WTC11 (cell line): ENCODE data around the gene GAS2L1. TPM values are rescaled to one million over a fixed set of nuclear protein-coding genes. Genes with fewer than 3 reads are reported as not detected.

Experiments used
- AFF4 ChIP-seq: sonication (generic); formaldehyde crosslinking; IDR thresholded peaks from 2 replicates; pipeline ENCODE4 v1.8.1; 2023; ENCODE audit warnings: mild to moderate bottlenecking, missing genetic modification reagents, borderline replicate concordance
- CDX4 ChIP-seq: fragments of 250-450 bp; sonication (Bioruptor Pico); IDR thresholded peaks from 2 replicates; pipeline ENCODE4 v1.9.0; 2021; ENCODE audit warnings: moderate library complexity, mild to moderate bottlenecking, inconsistent platforms, borderline replicate concordance
- CREB1 ChIP-seq: sonication (generic); formaldehyde crosslinking; IDR thresholded peaks from 2 replicates; pipeline ENCODE4 v1.8.0; 2023; ENCODE audit warnings: mild to moderate bottlenecking, missing genetic modification reagents
- ELF4 ChIP-seq: sonication (generic); formaldehyde crosslinking; IDR thresholded peaks from 2 replicates; pipeline ENCODE4 v1.8.1; 2022; ENCODE audit warnings: low read depth, mild to moderate bottlenecking, moderate library complexity, missing genetic modification reagents
- GABPB1 ChIP-seq: sonication (generic); formaldehyde crosslinking; IDR thresholded peaks from 2 replicates; pipeline ENCODE4 v1.8.1; 2023; ENCODE audit warnings: mild to moderate bottlenecking, missing genetic modification reagents
- NFATC4 ChIP-seq: fragments of 250-450 bp; sonication (Bioruptor Pico); IDR thresholded peaks from 2 replicates; pipeline ENCODE4 v1.9.0; 2021; ENCODE audit warnings: mild to moderate bottlenecking
- NFE2L1 ChIP-seq: sonication (generic); formaldehyde crosslinking; IDR thresholded peaks from 2 replicates; pipeline ENCODE4 v1.8.1; 2023; ENCODE audit warnings: missing genetic modification reagents
- NFYB ChIP-seq: sonication (generic); formaldehyde crosslinking; conservative IDR thresholded peaks from 2 replicates; pipeline ENCODE4 v1.8.0; 2022; ENCODE audit warnings: low read depth, missing genetic modification reagents
- NR2C2 ChIP-seq: sonication (generic); formaldehyde crosslinking; IDR thresholded peaks from 2 replicates; pipeline ENCODE4 v1.8.0; 2022; ENCODE audit warnings: mild to moderate bottlenecking, missing genetic modification reagents
- NR3C1 ChIP-seq: sonication (generic); formaldehyde crosslinking; conservative IDR thresholded peaks from 2 replicates; pipeline ENCODE4 v1.8.1; 2023; ENCODE audit warnings: low read depth, mild to moderate bottlenecking, missing genetic modification reagents
- USF1 ChIP-seq: sonication (generic); formaldehyde crosslinking; IDR thresholded peaks from 2 replicates; pipeline ENCODE4 v1.8.0; 2022; ENCODE audit warnings: mild to moderate bottlenecking, missing genetic modification reagents
- USF2 ChIP-seq: sonication (generic); formaldehyde crosslinking; IDR thresholded peaks from 2 replicates; pipeline ENCODE4 v1.8.1; 2023; ENCODE audit warnings: mild to moderate bottlenecking, missing genetic modification reagents, moderate library complexity
- ZNF121 ChIP-seq: sonication (generic); formaldehyde crosslinking; IDR thresholded peaks from 2 replicates; pipeline ENCODE4 v1.8.0; 2023; ENCODE audit warnings: missing genetic modification reagents
- ZNF219 ChIP-seq: sonication (generic); formaldehyde crosslinking; IDR thresholded peaks from 2 replicates; pipeline ENCODE4 v1.8.0; 2023; ENCODE audit warnings: missing genetic modification reagents, mild to moderate bottlenecking, borderline replicate concordance
- ZNF423 ChIP-seq: fragments of 250-450 bp; sonication (Bioruptor Pico); IDR thresholded peaks from 2 replicates; pipeline ENCODE4 v2.1.2; 2022; ENCODE audit warnings: mild to moderate bottlenecking, moderate library complexity
- ZNF512 ChIP-seq: sonication (generic); formaldehyde crosslinking; IDR thresholded peaks from 2 replicates; pipeline ENCODE4 v1.8.1; 2022; ENCODE audit warnings: missing genetic modification reagents, borderline replicate concordance
- total RNA-seq: library from RNA; stranded (reverse); gene quantifications from 3 replicates; pipeline ENCODE4 v1.2.3, GENCODE V29; 2021
- TF ChIP-seq, protein P1 (sequence below): sonication (generic); formaldehyde crosslinking; IDR thresholded peaks from 2 replicates; pipeline ENCODE4 v1.8.0; 2023; ENCODE audit warnings: missing genetic modification reagents, mild to moderate bottlenecking, borderline replicate concordance
- TF ChIP-seq, protein P2 (sequence below): sonication (generic); formaldehyde crosslinking; IDR thresholded peaks from 2 replicates; pipeline ENCODE4 v1.8.0; 2022; ENCODE audit warnings: mild to moderate bottlenecking, missing genetic modification reagents
- TF ChIP-seq, protein P3 (sequence below): fragments of 250-450 bp; sonication (Bioruptor Pico); IDR thresholded peaks from 2 replicates; pipeline ENCODE4 v1.8.0; 2021; ENCODE audit warnings: mild to moderate bottlenecking
- TF ChIP-seq, protein P4 (sequence below): sonication (generic); formaldehyde crosslinking; IDR thresholded peaks from 2 replicates; pipeline ENCODE4 v1.8.1; 2022; ENCODE audit warnings: low read depth, missing genetic modification reagents, borderline replicate concordance
- TF ChIP-seq, protein P5 (sequence below): fragments of 200-600 bp; IDR thresholded peaks from 2 replicates; pipeline ENCODE4 v1.8.0; 2022; ENCODE audit warnings: antibody characterized with exemption

GAS2L1 gene
- total RNA-seq, 1 experiment from 2014 or later, result 19.9 TPM

DNA sequence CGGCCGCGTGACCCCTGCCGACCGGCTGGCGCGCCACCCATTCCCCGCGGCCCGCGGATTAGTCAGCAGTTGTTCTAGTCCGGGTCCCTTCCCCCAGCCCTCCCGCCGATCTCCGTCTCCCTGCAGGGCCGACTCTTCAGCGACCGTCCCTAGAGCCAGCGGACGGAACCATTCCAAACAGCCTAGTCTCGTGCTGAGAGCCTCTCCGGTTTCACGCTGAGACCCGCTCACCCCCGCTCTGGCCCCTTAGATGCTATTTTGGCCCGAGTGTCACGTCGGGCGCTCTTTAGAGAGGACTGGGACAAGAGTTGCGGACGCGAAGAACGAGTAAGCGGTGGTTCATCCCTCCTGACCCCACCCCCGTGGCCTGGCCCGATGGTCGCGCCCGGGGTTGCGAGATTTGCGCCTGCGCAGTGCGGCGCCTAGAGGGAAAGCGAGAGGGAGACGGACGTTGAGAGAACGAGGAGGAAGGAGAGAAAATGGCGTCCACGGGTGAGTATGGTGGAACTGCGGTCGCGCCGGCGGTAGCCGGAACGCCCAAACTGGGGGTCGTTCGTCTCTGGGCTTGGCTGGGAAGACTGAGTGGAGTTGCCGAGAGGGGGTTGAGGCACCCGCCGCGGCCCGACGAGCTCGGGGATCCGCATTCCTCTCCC, 38.5 kb upstream of the GAS2L1 start, which contains the start of the genes EWSR1 and RHBDD3 (continued):
- TF ChIP-seq, protein P1, sequence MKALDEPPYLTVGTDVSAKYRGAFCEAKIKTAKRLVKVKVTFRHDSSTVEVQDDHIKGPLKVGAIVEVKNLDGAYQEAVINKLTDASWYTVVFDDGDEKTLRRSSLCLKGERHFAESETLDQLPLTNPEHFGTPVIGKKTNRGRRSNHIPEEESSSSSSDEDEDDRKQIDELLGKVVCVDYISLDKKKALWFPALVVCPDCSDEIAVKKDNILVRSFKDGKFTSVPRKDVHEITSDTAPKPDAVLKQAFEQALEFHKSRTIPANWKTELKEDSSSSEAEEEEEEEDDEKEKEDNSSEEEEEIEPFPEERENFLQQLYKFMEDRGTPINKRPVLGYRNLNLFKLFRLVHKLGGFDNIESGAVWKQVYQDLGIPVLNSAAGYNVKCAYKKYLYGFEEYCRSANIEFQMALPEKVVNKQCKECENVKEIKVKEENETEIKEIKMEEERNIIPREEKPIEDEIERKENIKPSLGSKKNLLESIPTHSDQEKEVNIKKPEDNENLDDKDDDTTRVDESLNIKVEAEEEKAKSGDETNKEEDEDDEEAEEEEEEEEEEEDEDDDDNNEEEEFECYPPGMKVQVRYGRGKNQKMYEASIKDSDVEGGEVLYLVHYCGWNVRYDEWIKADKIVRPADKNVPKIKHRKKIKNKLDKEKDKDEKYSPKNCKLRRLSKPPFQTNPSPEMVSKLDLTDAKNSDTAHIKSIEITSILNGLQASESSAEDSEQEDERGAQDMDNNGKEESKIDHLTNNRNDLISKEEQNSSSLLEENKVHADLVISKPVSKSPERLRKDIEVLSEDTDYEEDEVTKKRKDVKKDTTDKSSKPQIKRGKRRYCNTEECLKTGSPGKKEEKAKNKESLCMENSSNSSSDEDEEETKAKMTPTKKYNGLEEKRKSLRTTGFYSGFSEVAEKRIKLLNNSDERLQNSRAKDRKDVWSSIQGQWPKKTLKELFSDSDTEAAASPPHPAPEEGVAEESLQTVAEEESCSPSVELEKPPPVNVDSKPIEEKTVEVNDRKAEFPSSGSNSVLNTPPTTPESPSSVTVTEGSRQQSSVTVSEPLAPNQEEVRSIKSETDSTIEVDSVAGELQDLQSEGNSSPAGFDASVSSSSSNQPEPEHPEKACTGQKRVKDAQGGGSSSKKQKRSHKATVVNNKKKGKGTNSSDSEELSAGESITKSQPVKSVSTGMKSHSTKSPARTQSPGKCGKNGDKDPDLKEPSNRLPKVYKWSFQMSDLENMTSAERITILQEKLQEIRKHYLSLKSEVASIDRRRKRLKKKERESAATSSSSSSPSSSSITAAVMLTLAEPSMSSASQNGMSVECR, result no peak; the same call in 1 of the 2 replicates
- TF ChIP-seq AFF4 (CRISPR knock-in tag), result no peak
- no peak for TF ChIP-seq CDX4 (CRISPR knock-in tag)
- TF ChIP-seq, protein P2, sequence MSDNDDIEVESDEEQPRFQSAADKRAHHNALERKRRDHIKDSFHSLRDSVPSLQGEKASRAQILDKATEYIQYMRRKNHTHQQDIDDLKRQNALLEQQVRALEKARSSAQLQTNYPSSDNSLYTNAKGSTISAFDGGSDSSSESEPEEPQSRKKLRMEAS, result peak; percentile 68
- peak; percentile 83; the same call in 1 of the 2 replicates for TF ChIP-seq NFE2L1 (CRISPR knock-in tag)
- peak; percentile 24 for TF ChIP-seq USF1
- TF ChIP-seq NR2C2 (CRISPR knock-in tag), result no peak
- TF ChIP-seq NR3C1, result no peak
- TF ChIP-seq, protein P3, sequence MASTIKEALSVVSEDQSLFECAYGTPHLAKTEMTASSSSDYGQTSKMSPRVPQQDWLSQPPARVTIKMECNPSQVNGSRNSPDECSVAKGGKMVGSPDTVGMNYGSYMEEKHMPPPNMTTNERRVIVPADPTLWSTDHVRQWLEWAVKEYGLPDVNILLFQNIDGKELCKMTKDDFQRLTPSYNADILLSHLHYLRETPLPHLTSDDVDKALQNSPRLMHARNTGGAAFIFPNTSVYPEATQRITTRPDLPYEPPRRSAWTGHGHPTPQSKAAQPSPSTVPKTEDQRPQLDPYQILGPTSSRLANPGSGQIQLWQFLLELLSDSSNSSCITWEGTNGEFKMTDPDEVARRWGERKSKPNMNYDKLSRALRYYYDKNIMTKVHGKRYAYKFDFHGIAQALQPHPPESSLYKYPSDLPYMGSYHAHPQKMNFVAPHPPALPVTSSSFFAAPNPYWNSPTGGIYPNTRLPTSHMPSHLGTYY (CRISPR knock-in tag), result no peak
- no peak for TF ChIP-seq ZNF219 (CRISPR knock-in tag)
- no peak for TF ChIP-seq NFATC4 (CRISPR knock-in tag)
- TF ChIP-seq, protein P4, sequence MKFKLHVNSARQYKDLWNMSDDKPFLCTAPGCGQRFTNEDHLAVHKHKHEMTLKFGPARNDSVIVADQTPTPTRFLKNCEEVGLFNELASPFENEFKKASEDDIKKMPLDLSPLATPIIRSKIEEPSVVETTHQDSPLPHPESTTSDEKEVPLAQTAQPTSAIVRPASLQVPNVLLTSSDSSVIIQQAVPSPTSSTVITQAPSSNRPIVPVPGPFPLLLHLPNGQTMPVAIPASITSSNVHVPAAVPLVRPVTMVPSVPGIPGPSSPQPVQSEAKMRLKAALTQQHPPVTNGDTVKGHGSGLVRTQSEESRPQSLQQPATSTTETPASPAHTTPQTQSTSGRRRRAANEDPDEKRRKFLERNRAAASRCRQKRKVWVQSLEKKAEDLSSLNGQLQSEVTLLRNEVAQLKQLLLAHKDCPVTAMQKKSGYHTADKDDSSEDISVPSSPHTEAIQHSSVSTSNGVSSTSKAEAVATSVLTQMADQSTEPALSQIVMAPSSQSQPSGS (CRISPR knock-in tag), result no peak
- no peak for TF ChIP-seq NFYB (CRISPR knock-in tag)
- TF ChIP-seq USF2, result peak; percentile 1; the same call in 1 of the 2 replicates
- no peak for TF ChIP-seq CREB1 (CRISPR knock-in tag)
- no peak for TF ChIP-seq ZNF512 (CRISPR knock-in tag)
- peak; percentile 20; the same call in 1 of the 2 replicates for TF ChIP-seq ZNF423 (CRISPR knock-in tag)
- TF ChIP-seq ELF4 (CRISPR knock-in tag), result no peak
- TF ChIP-seq, protein P5, sequence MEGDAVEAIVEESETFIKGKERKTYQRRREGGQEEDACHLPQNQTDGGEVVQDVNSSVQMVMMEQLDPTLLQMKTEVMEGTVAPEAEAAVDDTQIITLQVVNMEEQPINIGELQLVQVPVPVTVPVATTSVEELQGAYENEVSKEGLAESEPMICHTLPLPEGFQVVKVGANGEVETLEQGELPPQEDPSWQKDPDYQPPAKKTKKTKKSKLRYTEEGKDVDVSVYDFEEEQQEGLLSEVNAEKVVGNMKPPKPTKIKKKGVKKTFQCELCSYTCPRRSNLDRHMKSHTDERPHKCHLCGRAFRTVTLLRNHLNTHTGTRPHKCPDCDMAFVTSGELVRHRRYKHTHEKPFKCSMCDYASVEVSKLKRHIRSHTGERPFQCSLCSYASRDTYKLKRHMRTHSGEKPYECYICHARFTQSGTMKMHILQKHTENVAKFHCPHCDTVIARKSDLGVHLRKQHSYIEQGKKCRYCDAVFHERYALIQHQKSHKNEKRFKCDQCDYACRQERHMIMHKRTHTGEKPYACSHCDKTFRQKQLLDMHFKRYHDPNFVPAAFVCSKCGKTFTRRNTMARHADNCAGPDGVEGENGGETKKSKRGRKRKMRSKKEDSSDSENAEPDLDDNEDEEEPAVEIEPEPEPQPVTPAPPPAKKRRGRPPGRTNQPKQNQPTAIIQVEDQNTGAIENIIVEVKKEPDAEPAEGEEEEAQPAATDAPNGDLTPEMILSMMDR, result no peak
- TF ChIP-seq ZNF121 (CRISPR knock-in tag), result no peak
- no peak for TF ChIP-seq GABPB1 (CRISPR knock-in tag)
